HL-60 (cell line): ENCODE data around the gene SRMS.

Experiments
- DNase-seq, 2 experiments: peaks; one replicate each; pipeline ENCODE4 v3.0.0-alpha.2; 2010 to 2020; ENCODE audit warnings: low read depth in 1 of 2, low spot score in 1 of 2
- H3K27ac ChIP-seq: fragments of 250-450 bp; sonication (Bioruptor Pico); replicated peaks from 2 replicates; pipeline ENCODE4 v1.5.1; 2020; ENCODE audit warnings: mild to moderate bottlenecking, moderate library complexity
- H3K27me3 ChIP-seq: fragments of 250-450 bp; sonication (Bioruptor Pico); 2 replicates; pipeline ENCODE4 v1.5.1; 2021; ENCODE audit warnings: mild to moderate bottlenecking, moderate library complexity; ENCODE audit not compliant: insufficient read depth, poor library complexity, severe bottlenecking
- H3K4me3 ChIP-seq: replicated peaks from 2 replicates; pipeline ENCODE4 v1.5.1; 2011; ENCODE audit warnings: mild to moderate bottlenecking, control low read depth, low read length; ENCODE audit not compliant: insufficient read depth
- GABPA ChIP-seq: IDR thresholded peaks from 2 replicates; pipeline ENCODE4 v1.6.1; 2012; ENCODE audit warnings: low read depth
- POLR2AphosphoS5 ChIP-seq: IDR thresholded peaks from 2 replicates; pipeline ENCODE4 v1.6.1; 2012; ENCODE audit warnings: low read depth
- SPI1 ChIP-seq: IDR thresholded peaks from 2 replicates; pipeline ENCODE4 v1.6.1; 2012; ENCODE audit warnings: low read depth, mild to moderate bottlenecking, borderline replicate concordance
- TF ChIP-seq, protein P1 (sequence below): IDR thresholded peaks from 2 replicates; pipeline ENCODE4 v1.6.1; 2012; ENCODE audit warnings: low read depth; ENCODE audit not compliant: insufficient replicate concordance
- TF ChIP-seq, protein P2 (sequence below): IDR thresholded peaks from one replicate; pipeline ENCODE4 v1.5.1; 2011; ENCODE audit warnings: low read length, control low read depth, inconsistent platforms; ENCODE audit not compliant: insufficient read depth

Gene SRMS

DNA sequence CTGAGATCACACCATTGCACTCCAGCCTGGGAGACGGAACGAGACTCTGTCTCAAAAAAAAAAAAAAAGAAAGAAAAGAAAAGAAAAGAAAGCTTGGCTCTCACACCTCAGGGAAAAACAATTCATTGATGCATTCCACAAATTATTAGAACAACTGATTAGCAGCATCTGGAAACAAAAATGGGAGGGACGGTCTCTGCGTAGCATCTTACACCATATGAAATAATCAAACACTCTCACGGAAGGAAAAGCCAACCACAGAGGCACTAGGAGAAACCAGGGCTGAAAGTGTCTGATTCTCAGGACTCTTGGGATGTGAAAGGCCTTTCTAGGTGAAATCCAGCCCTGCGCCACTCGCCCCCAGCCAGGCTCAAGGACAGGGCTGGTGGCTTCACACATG, 28.8 kb upstream of the SRMS start:
- H3K27ac ChIP-seq, result no peak overlapping the region
- no peak for TF ChIP-seq GABPA
- TF ChIP-seq, protein P1, sequence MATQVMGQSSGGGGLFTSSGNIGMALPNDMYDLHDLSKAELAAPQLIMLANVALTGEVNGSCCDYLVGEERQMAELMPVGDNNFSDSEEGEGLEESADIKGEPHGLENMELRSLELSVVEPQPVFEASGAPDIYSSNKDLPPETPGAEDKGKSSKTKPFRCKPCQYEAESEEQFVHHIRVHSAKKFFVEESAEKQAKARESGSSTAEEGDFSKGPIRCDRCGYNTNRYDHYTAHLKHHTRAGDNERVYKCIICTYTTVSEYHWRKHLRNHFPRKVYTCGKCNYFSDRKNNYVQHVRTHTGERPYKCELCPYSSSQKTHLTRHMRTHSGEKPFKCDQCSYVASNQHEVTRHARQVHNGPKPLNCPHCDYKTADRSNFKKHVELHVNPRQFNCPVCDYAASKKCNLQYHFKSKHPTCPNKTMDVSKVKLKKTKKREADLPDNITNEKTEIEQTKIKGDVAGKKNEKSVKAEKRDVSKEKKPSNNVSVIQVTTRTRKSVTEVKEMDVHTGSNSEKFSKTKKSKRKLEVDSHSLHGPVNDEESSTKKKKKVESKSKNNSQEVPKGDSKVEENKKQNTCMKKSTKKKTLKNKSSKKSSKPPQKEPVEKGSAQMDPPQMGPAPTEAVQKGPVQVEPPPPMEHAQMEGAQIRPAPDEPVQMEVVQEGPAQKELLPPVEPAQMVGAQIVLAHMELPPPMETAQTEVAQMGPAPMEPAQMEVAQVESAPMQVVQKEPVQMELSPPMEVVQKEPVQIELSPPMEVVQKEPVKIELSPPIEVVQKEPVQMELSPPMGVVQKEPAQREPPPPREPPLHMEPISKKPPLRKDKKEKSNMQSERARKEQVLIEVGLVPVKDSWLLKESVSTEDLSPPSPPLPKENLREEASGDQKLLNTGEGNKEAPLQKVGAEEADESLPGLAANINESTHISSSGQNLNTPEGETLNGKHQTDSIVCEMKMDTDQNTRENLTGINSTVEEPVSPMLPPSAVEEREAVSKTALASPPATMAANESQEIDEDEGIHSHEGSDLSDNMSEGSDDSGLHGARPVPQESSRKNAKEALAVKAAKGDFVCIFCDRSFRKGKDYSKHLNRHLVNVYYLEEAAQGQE, result no peak
- no peak for TF ChIP-seq POLR2AphosphoS5
- TF ChIP-seq, protein P2, sequence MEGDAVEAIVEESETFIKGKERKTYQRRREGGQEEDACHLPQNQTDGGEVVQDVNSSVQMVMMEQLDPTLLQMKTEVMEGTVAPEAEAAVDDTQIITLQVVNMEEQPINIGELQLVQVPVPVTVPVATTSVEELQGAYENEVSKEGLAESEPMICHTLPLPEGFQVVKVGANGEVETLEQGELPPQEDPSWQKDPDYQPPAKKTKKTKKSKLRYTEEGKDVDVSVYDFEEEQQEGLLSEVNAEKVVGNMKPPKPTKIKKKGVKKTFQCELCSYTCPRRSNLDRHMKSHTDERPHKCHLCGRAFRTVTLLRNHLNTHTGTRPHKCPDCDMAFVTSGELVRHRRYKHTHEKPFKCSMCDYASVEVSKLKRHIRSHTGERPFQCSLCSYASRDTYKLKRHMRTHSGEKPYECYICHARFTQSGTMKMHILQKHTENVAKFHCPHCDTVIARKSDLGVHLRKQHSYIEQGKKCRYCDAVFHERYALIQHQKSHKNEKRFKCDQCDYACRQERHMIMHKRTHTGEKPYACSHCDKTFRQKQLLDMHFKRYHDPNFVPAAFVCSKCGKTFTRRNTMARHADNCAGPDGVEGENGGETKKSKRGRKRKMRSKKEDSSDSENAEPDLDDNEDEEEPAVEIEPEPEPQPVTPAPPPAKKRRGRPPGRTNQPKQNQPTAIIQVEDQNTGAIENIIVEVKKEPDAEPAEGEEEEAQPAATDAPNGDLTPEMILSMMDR, result no peak
- TF ChIP-seq SPI1, result no peak
- H3K4me3 ChIP-seq, result no peak overlapping the region
- H3K27me3 ChIP-seq, result peaks cover 56% of the 10 kb centered on the region
- no peak for DNase-seq

GRCh38 chr20:63574829-63575743, 27.5 kb upstream of the SRMS start:
- TF ChIP-seq, protein P2, result no peak
- TF ChIP-seq, protein P1, result no peak
- no peak for TF ChIP-seq SPI1
- TF ChIP-seq POLR2AphosphoS5, result no peak
- TF ChIP-seq GABPA, result no peak
- Histone ChIP-seq H3K27ac (no peak overlapping the region), H3K27me3 (peaks cover 55% of the 10 kb centered on the region), H3K4me3 (no peak overlapping the region)
- DNase-seq, result no peak

DNA sequence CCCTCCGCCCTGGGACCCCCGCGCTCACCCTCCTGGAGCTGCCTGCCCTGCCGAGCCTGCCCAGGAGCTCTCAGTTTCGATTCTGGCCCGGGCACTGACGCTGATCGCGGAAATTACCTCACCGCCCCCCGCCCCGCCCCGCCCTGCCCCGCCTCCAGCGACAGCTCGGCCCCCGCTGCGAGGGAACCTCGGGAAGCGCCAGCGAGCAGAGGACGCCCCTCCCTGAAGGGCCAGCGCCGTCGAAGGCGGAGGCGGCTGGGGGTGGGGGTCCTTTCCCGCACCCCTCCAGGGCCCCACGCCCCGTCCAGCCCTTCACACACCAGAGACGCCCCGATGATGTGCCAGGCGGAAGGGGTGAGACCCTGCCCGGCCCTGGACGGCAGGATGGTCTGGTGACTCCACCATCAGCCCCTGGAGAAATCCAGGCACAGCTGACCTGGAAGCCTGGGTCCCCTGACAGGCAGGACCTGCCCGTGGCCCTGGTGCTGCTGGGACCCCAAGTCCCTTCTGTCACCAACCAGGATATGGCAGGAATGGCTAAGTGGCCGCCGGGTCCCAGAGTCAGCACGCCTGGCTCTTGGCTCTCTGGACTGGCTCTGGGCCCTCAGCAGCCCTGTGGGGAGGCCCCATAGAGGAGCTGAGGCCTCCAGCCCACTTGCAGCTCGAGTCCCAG, 26.7 kb upstream of the SRMS start, which contains the start of gene HELZ2:
Gene HELZ2 (minus strand): TSS at position 84 of the 673 bp plus-strand sequence. CDS start 1,854 bp downstream, outside the sequence.
- TF ChIP-seq SPI1 (no peak), GABPA (no peak), POLR2AphosphoS5 (no peak)
- TF ChIP-seq, protein P1, result no peak
- TF ChIP-seq, protein P2, result no peak
- H3K27ac ChIP-seq, result no peak within 1 kb of the TSS
- DNase-seq, result peak in 1 of 2 experiments; percentile 45
- H3K27me3 ChIP-seq, result peaks cover 60% of the 10 kb centered on the region
- peak within 1 kb of the TSS; percentile 50 for H3K4me3 ChIP-seq
